ENCODE data around the gene ITM2C.

The ITM2C gene

GRCh38 chr2:230925443-230925878, 60.7 kb downstream of the ITM2C start:
- H3K27me3 ChIP-seq (ENCODE audit: control insufficient read depth, insufficient read depth, low read length), result no peaks in the 10 kb centered on the region
- no peak overlapping the region for H3K27ac ChIP-seq (ENCODE audit: low read depth, low read length)
- no peaks in the 10 kb centered on the region for H3K36me3 ChIP-seq (ENCODE audit: control insufficient read depth, insufficient read depth, low read length)
- H3K9ac ChIP-seq (ENCODE audit: low read length), result no peak overlapping the region
- H3K4me1 ChIP-seq (ENCODE audit: control insufficient read depth, insufficient read depth, low read length), result no peaks in the 10 kb centered on the region
- no peak overlapping the region for H3K4me3 ChIP-seq (ENCODE audit: low read length)

DNA sequence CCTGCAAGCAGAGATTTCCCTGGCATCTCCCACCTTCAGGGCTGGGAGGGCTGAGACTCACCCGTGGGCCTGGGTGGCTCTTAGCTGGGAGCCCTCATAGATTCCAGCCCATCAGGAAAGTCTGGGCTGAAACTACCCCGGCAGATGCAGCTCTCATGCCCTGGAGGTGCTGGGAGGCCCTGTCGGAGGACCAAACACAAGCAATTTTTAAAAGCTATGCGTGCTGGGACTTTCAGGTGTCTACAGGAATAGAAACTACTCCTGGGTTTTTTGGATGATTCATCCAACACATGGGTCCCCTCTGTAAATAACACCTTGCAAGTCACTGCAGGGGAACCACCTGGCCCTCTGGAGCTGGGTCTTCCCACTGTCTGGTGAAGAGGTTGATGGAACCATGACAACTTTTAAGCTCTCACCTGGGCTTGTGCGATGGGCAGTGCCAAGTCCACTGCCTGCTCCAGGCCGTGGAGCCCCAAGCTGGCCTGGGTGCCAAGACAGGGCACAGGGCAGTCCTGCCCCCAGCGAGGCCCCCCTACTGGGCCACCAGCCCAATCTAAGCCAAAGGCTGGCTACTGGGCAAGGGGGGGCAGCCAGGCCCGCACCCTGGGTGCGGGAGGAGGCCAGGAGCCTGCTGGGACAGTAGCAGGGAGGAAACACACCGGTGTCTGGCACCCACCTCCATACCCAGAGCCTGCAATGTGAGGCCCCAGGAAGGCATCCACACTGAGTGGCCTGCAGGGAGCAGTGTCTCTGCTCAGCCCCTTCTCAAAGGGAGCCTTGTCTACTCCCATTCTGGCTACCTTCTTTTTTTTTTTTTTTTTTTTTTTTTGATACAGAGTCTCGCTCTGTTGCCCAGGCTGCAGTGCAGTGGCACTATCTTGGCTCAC, 61.4 kb downstream of the ITM2C start:
- Histone ChIP-seq H3K9ac (ENCODE audit: low read length) (no peak overlapping the region), H3K27ac (ENCODE audit: low read depth, low read length) (no peak overlapping the region), H3K27me3 (ENCODE audit: control insufficient read depth, insufficient read depth, low read length) (no peaks in the 10 kb centered on the region)

DNA sequence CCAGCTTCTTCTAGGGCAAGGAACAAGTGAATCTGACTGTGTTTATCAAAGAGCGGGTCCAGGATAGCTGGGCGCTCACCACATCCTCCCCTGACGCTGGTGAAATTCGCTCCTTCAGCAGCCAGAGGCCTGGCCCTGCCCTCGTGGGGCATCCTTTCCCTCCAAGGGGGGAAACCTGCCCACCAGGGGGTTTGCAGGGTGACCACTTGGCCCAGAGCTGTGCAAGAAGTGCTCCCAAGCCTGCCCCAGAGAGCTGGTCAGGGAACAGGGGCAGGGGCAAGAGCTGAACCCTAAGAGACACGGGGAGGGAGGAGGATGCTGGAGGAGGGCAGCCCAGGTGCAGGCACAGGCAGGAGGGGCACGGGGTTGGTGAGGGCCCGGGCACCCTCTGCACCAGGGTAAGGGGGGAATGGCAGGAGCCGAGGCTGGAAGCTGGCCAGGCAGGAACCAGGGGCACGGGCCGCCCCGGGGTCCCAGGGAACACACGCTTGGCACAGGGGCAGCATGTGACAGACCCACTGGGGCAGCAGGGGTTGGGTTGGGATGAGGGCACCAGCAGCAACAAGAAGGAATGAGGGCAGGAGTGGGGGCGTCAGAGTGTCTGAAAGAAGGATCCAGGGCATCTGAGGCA, 63.1 kb downstream of the ITM2C start:
- Histone ChIP-seq H3K27me3 (ENCODE audit: control insufficient read depth, insufficient read depth, low read length) (no peaks in the 10 kb centered on the region), H3K36me3 (ENCODE audit: control insufficient read depth, insufficient read depth, low read length) (no peaks in the 10 kb centered on the region), H3K4me1 (ENCODE audit: control insufficient read depth, insufficient read depth, low read length) (no peaks in the 10 kb centered on the region), H3K9ac (ENCODE audit: low read length) (no peak overlapping the region), H3K27ac (ENCODE audit: low read depth, low read length) (no peak overlapping the region), H3K4me3 (ENCODE audit: low read length) (no peak overlapping the region)

More for the DNA sequence above, 61.4 kb downstream of the ITM2C start:
- no peak overlapping the region for H3K4me3 ChIP-seq (ENCODE audit: low read length)
- no peaks in the 10 kb centered on the region for H3K4me1 ChIP-seq (ENCODE audit: control insufficient read depth, insufficient read depth, low read length)
- H3K36me3 ChIP-seq (ENCODE audit: control insufficient read depth, insufficient read depth, low read length), result no peaks in the 10 kb centered on the region
